GM18867 (cell line): ENCODE results near the gene STK11.

ENCODE experiments used
- ATAC-seq: cut with Tn5 transposase; IDR thresholded peaks from one replicate; pipeline ENCODE4 v1.9.1; 2021; ENCODE audit warnings: mild to moderate bottlenecking, moderate library complexity; ENCODE audit not compliant: unreplicated experiment

Gene STK11

GRCh38 chr19:1260749-1261537 is 55.4 kb downstream of the STK11 start:
- peak; percentile 59 for ATAC-seq

GRCh38 chr19:1261538-1261797 is 55.9 kb downstream of the STK11 start:
- ATAC-seq, result no peak

GRCh38 chr19:1261798-1262622 is 56.4 kb downstream of the STK11 start:
- ATAC-seq, result no peak

- ATAC-seq, result no peak
Observed at GRCh38 chr19:1262623-1263123, 57.1 kb downstream of the STK11 start.

- no peak for ATAC-seq
Observed at GRCh38 chr19:1263188-1263587, 57.6 kb downstream of the STK11 start.

- no peak for ATAC-seq
Observed at GRCh38 chr19:1264801-1265614, 59.4 kb downstream of the STK11 start.

- no peak for ATAC-seq
Observed at GRCh38 chr19:1265615-1266128, 60.1 kb downstream of the STK11 start.

GRCh38 chr19:1266129-1266915 is 60.7 kb downstream of the STK11 start:
- peak; percentile 34 for ATAC-seq

- peak; percentile 20 for ATAC-seq
Observed at GRCh38 chr19:1266916-1267476, 61.4 kb downstream of the STK11 start.

- ATAC-seq, result no peak
Observed at GRCh38 chr19:1267477-1268225, 62.1 kb downstream of the STK11 start.

GRCh38 chr19:1268226-1269064 is 62.9 kb downstream of the STK11 start:
- ATAC-seq, result no peak

- peak; percentile 52 for ATAC-seq
Observed at GRCh38 chr19:1269065-1269477, 63.5 kb downstream of the STK11 start, which contains the start of gene CIRBP. Gene CIRBP (plus strand): TSS chr19:1269332. CDS start chr19:1270934, 1,602 bp downstream.

GRCh38 chr19:1269478-1270212 is 64.1 kb downstream of the STK11 start:
- ATAC-seq, result peak; percentile 29

- no peak for ATAC-seq
Observed at GRCh38 chr19:1270213-1270853, 64.8 kb downstream of the STK11 start.

GRCh38 chr19:1270854-1271527 is 65.4 kb downstream of the STK11 start:
- ATAC-seq, result no peak
